Hematopoietic multipotent progenitor cell (in vitro differentiated cells): ENCODE results near the gene GRAMD1B. TPM values are rescaled to one million over a fixed set of nuclear protein-coding genes. Genes with fewer than 3 reads are reported as not detected.
"Not testable (repeated sequence)": the region's sequence is repeated elsewhere in the genome, so short reads cannot be mapped to it uniquely, and the experiment has no call there.

Experiments used
- DNase-seq, 3 donors: peaks; one replicate each; pipeline ENCODE4 v3.0.0-alpha.2; 2011 to 2015; ENCODE audit warnings: low read depth in 2 of 3, low spot score in 2 of 3
- total RNA-seq: library from RNA; depleted of rRNA; stranded (reverse); fragments of >200 nt; gene quantifications from one replicate; pipeline ENCODE4 v1.2.3, GENCODE V29; 2012

Gene GRAMD1B
- total RNA-seq, 1 donor: 18.9 TPM

DNA sequence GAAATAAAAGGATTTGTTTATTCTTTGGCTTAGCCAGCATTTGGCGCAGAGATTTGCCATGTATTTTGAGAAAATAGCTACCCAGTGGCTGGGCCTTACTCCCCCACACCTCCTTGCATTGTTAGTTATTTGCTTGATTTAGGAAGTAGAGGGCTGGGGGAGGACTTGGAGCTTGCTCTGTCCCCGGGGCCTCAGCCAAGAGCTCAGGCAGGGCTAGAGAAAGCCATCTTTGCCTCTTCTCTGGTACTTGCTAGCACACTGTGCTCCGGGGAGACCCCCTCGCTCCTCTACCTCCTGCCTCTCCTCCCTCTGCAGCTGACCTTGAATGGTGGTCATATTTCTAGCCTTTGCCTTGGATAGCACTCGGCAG, 131.3 kb downstream of the GRAMD1B start:
- DNase-seq: no peak

DNA sequence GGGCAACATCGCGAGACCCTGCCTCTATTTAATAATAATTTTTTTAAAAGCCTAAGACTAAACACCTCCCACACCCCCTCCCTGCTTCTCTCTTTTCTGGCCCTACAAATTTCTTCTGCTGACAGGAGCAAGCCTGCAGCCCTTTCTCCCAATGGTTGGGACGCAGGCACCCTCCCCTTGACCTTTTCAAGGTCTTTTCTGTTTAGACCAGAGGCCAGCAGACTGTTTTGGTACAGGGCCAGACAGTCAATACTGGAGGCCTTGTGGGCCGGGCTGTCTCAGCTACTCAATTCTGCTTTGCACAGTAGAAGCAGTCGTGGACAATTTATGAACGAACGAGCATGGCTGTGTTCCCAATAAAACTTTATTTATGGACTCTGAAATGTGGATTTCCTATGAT, 132.1 kb downstream of the GRAMD1B start:
- DNase-seq: no peak

DNA sequence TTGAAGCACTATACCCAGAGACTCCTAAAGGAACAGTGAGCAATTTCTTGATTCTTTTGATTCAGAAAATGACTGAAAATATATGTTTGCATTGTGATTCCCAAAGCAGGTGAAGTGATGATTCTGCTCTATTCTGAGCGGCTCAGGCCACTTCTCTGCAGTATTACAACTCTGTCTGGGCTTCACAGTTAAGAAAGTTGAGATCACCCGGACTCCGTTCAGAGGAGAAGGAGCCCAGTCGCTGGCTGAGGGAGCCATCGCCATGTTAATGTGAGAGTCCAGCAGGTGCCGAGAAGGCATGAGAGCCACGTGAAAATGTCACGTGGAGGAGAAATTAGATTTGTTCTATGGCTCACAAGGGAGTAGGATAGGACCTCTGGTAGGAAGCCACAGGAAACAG, 132.8 kb downstream of the GRAMD1B start:
- DNase-seq: no peak

DNA sequence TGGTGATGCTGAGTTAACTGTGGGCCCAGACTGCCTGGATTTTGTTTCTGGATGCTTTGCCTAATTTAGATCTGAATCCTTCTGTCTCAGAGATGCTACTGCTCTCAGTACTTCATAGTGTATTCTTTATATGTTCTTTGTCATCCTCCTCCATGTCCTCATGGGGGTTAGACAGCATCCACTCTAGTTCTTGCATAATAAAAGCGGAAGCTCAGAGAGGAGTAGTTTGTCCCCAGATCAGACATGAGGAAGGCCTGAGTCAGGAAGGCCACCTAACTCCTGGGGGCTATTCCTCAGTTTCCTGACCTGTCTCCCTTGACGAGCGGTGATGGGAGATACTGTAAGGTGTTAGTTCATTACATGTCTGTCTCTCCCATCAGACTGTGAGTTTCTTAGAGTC, 134.2 kb downstream of the GRAMD1B start:
- DNase-seq: no peak

DNA sequence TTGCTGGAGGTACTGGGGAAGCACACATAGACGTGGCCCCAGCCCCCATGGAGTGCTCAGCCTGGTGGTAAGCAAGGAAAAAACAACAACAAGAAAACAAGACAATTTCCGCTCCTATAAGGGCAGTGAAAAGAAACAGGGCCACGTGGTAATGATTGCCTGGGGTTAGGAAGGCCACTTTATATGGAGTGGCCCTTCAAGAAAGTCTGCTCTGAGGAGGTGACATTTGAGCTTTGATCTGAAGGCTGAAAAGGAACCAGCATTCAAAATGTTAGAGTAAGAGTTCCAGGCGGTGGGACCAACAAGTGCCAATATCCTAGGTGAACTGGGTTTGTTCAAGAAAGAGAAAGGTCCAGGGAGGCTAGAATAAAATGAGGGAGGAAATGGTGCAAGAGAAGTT, 136.8 kb downstream of the GRAMD1B start:
- DNase-seq: no peak

DNA sequence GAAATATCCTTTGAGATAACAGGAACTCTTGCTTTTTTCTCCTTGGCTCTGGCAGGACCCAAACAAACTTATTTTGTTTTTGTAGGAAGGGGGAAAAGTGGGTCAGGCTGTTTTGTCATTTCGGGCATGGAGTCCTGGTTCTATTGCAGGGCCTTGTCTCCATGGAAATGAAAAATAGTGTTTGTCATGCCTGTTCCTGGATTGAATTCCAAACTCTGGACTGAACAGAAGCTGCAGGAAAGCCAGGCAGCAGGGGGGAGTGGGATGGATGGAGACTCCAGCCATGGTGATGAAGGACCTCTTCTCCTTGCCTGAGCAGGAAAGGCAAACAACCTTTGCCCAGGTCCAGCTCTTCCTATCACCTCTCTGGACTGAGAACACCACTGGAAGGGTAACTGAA, 137.4 kb downstream of the GRAMD1B start:
- DNase-seq: no peak

DNA sequence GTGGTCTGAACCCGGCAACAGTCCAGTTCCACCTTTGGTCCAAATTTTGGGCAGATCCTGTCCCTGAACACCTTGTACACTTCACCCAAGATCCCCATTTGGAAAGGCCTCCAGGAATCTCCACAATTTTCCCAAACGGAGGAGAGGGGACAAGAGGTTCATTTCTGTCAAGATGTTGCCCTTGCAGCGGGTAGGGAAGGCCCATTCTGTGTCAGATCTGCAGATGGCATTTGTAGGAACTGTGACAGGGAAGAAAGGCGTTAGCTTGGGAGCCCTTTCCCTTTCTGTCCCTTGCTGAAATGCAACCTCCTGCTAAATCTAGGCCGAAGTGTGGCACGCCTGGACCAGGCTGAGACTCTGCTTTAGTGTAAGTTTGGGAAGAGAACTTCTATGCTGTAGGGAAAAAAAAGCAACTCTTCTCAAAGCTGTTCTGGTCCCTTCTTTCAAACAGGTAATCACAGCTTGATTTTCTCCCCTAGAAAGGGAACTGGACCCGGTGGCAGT, 138.3 kb downstream of the GRAMD1B start:
- no peak for DNase-seq

DNA sequence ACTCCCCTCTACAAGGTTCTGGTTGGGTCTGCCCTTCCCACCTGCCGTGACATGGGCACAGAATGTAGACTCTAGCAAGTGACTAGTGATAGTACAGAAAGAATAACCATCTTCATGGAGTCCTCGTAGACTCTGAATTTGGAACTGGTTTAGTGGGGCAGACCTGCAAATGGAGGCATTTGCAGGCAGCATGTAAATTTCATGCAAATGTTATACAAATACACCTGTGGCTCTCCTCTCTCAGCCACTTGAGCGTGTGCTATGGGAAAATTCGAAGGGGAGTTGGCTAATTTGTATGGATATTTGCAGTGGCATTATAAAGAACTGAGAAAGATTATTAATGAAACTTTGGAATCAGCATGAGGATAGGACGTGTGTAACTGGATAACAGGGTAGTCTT, 139.3 kb downstream of the GRAMD1B start:
- no peak for DNase-seq

DNA sequence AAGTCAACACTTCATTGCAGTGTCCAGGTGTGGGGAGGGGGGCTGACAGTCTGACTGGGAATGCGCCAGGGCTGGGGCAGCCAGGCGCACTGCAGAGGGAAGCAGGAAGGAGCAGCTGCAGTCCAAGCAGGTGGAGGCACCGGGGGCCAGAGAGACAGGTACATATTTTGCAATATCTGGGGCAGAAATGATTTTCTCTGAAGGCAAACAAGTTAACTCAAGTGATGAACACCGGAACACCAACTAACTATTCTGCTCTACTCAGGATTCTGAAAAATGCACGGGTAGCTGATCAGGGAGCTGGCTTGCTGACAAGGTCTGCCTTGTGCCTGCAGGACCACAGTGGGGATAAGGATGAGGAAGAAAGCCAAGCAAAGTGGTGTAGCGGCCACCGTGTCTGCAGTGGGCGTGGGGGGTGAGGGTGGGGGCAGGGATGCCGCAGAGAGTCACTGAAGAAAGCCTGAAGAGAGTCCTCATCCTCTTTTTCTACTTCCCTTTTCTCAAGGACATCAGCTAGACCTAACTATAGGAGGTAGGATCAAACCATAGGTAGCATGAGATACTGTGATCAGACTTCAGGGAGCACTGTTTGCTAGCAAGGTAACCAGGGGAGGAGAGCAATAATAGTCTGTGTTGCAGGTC, 141.0 kb downstream of the GRAMD1B start:
- DNase-seq: no peak

DNA sequence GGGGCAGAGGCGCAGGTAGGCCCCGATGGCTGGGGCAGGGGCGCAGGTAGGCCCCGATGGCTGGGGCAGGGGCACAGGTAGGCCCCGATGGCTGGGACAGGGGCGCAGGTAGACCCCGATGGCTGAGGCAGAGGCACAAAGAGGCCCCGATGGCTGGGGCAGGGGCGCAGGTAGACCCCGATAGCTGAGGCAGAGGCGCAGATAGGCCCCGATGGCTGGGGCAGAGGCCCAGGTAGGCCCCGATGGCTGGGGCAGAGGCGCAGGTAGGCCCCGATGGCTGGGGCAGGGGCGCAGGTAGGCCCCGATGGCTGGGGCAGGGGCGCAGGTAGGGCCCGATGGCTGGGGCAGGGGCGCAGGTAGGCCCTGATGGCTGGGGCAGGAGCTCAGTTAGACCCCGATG, 142.7 kb downstream of the GRAMD1B start:
- DNase-seq: not testable (repeated sequence)

DNA sequence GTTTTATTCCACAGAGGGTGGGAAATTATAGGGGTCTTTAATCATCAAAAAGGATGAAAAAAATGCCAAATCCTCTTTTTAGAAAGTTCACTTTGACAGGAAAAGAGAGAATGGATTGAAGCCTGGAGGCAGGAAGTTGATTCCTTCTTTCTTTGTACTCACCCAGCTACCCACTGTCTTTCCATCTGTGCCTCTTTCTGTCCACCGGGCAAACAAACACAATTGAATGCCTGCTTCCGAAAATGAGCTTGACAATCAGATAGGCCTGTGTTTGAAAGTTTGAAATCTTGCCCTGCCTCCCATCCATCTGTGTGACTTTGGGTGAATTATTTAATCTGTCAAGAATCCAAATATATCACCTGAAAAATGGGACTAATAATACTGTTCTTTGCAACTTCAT, 143.2 kb downstream of the GRAMD1B start:
- no peak for DNase-seq

DNA sequence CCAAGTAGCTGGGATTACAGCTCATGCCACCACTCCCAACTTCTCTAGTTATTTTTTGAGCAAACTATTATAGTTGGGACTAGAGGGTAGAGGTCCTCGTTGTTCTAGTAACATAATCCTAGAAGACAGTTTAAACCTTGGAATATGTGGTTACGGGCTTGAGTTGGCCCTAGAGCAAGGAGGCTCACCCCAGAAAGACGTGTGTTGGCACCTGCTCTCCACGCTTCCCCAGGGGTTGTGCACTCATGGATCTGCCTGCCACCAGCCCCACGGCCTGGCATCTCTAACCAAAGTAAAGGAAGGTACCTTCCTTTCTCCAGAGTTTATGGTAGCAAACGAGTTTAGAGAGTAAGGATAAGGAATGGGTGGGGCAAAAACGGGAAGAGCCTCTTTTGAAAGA, 145.4 kb downstream of the GRAMD1B start:
- no peak for DNase-seq

DNA sequence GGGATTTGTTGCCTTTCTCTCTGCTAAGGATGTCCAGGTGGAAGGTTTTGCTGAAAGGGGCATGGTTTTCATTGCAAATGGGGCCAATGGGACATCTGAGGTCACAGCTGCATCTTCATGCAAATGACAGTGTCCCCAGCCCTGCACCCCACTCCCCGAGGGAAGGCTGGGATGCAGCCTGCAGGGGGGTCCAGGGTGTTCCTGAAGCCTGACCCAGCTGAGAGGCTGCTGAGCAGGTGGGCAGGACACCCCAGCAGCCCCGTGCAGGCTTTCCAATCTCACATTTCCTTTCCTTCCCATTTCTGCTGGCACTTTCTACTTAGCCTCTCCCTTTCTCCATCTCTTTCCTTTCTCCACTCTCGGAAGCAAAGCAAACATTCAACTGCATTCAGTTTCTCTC, 146.0 kb downstream of the GRAMD1B start:
- no peak for DNase-seq

DNA sequence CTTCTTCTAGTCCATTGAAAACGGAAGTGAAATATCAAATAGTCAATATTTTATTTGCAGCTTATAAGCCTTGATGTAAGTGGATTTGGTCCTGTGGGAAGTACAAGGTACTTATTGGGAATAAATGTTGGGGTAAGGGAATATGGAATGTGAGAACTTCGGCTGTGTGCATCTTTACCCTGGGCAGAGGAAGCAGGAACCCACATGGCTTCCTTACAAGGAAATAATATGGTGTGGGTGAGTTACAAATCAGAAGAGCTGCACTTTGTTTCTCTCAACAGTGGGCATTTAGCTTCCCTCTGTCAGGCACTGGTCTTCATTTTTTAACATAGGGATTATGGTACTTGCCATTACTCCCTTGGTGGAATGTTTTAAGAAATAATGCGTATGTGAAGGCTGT, 146.4 kb downstream of the GRAMD1B start:
- no peak for DNase-seq

DNA sequence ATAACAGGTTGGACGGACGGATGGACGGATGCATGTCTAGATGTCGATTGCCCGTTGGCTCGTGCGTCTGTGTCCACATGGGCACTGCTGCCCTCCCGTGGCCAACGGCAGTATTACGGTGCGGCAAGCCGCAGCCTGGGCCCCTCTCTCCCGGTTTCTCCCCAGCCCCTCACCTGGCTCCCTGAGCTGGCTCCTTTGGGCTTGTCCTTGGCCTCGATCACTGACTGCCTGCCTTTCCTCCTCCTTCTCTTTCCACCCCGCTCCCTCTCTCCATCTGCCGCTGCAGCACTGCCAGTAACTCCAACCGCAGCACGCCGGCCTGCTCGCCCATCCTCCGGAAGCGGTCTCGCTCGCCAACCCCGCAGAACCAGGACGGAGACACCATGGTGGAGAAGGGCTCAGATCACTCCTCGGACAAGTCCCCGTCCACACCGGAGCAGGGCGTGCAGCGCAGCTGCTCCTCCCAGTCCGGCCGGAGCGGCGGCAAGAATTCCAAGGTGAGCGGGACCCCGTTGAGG, 147.1 kb downstream of the GRAMD1B start:
- DNase-seq: peak; percentile 14 to 49 (median 39)

DNA sequence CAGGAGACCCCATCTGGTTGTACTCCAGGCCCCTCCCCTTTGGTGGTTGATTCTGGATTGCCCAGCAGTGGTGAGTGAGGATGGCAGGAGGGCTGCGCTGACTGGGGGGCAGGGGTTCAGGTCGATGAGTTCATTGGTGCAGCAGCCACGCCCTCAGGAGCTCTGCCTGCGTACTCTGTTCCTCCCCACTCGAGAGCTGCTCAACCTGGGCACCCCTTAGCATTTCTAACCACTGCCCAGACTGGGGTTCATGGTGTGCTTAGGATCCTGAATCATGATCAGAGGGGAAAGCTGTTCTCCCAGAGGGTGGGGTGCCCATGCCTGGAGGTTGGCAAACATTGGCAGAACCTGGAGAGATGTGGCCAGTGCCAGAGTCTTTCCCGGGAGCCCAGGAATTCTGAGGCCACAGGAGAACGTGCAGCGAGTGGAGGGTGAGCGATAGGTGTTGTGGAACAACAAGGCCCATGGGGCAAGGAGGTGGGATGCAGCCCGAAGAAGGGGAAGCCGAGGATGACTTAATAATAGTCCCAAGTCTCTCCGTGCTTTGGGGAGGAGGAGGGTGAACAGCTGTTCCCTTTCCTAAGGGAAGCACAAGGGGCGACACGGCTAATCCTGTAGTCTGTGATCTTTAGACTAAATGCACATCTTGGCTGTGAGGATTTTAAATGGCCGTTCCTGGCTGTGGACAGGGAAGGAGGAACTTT, 148.9 kb downstream of the GRAMD1B start:
- DNase-seq: no peak

DNA sequence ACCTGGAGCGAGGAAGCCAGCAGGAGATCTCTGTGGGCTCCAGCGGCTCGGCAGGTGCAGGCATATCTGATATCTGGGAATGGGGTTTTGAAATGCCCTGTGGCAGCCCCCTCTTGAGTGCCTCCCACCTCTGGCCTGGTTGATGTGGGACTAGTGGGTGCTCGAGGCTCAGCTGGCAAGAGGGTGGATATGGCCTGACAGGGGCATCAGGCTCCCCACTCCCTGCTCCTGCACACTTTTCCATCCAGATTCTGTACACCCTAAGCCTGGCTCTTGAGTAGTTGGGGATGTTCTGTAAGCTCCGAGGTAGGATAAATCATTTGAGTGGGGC, 149.4 kb downstream of the GRAMD1B start:
- DNase-seq: no peak

DNA sequence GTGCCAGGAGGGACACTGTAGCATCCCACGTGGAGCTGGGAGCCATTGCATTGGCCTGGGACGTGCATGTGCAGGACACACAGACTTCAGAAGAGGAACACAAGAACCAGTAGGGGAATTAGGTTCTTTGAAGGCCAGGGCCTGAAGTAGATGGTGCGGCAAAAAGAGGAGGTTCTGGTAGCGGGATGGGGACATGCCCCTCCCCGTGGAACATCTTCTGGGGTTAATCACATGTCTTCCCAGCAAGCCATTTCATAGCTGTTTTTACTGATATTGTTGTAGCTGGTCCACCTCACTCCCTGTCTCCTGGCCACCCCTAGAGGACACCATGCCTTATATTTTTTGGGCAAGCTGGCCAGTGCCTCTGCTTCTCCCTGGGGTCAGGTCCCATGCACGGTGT, 150.1 kb downstream of the GRAMD1B start:
- no peak for DNase-seq

DNA sequence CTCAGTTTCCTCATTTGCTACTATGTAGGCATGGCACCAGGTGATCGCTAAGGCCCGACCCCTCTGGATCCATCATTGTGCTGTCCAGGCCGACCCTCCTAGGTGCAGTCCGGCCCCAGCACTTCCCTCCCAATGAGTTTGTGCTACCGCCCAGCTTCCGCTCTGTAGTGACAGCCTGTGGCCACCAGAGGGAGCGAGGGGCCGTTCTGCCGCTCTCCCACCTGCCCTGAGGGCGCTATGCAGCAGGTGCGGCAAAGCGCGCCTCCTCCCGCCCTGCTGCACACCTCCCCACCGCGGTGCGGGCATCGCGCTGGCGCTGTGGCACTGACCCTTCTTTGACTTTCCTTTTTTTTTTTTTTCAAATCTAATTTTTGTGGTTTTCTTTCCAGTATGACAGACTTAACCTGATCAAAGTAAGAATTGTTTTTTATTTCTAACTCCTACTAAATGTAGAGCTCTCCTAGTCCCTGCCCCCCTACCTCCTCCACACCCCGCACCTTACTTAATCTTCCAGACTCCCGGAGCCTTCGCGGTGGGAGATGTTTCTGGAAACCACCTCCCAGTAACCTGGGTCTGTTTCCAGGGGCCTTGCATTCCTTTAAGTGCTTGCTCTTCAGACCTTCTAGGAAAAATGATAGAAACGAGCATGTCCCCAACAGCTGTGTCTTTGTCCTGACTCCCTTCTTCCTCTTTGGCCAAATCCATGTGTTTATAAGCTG, 150.6 kb downstream of the GRAMD1B start:
- peak; percentile 38 to 62 (median 62) for DNase-seq

DNA sequence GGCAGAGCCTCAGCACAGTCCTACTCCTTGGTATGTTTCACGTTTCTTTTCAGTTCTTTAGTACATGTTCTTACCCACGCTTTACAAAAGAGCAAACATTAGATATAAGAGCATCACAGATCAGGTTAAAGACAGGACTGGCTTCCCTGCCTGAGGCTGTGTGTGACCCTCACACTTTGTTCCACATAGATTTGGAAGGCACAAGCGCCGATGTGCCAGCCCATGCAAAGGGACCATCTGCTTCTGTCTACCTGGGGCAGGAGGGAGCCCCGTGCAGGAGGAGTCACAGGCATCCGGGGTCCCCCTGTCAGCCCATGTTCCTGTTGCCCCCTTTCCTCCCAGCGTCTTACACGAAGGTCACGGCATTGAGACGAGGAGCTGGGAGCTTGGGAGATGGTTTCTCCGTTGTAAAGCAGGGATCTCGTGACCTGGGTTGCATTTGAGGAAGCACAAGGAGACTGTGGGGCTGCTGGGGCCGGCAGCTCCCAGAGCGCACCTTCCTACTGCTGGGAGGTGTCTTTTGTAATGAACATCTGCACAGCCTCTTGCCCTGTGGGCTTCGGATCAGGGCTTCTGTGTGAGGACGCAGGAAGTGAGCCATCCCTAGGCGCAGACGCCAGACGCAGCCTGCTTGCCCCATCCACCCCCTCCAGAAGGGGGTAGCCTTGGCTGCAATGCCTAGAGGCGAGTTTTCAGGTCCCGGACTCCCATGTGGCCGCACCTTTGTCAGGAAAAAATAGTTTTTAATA, 151.8 kb downstream of the GRAMD1B start:
- no peak for DNase-seq

DNA sequence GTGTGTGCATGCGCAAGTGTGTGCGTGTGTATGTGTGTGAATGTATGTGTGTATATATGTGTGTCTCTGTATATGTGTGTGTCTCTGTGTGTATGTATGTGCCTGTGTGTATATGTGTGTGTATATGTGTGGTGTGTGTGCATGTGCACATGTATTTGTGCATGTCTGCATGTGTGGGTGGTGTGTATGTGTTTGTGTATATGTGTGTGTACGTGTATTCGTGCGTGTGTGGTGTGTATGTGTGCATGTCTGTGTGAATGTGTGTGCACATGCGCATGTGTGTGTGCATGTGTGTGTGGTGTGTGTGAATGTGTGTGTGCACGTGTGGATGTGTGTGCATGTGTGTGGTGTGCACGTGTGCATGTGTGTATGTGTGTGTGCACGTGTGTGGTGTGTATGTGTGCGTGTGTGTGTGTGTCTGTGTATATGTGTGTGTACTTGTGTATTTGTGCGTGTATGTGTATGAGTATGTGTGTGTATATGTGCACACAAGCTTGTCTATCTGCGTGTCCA, 153.0 kb downstream of the GRAMD1B start:
- DNase-seq: no peak
